Parathyroid adenoma (tissue), 2 donors: Measurements from ENCODE around the gene POLR1A.

Experiments
- H2AFZ ChIP-seq: fragments of 300-600 bp; sonication (generic); one replicate; pipeline ENCODE4 v1.7.0; 2017; ENCODE audit warnings: antibody characterized with exemption, mild to moderate bottlenecking
- H3K27ac ChIP-seq: fragments of 300-600 bp; sonication (generic); one replicate; pipeline ENCODE4 v1.7.0; 2017
- H3K27me3 ChIP-seq: fragments of 300-600 bp; sonication (generic); one replicate; pipeline ENCODE4 v1.7.0; 2017; ENCODE audit warnings: low read length; ENCODE audit not compliant: control insufficient read depth, insufficient read depth
- H3K36me3 ChIP-seq: fragments of 300-600 bp; sonication (generic); one replicate; pipeline ENCODE4 v1.7.0; 2017; ENCODE audit warnings: low read length; ENCODE audit not compliant: control insufficient read depth, insufficient read depth
- H3K4me1 ChIP-seq: fragments of 300-600 bp; sonication (generic); one replicate; pipeline ENCODE4 v1.7.0; 2017; ENCODE audit warnings: control low read depth
- H3K4me2 ChIP-seq: fragments of 300-600 bp; sonication (generic); one replicate; pipeline ENCODE4 v1.7.0; 2017; ENCODE audit warnings: low read length
- H3K4me3 ChIP-seq: fragments of 300-600 bp; sonication (generic); one replicate; pipeline ENCODE4 v1.7.0; 2017; ENCODE audit warnings: low read depth, low read length
- H3K79me2 ChIP-seq: fragments of 300-600 bp; sonication (generic); one replicate; pipeline ENCODE4 v1.7.0; 2017; ENCODE audit warnings: control low read depth
- H3K9ac ChIP-seq: fragments of 300-600 bp; sonication (generic); one replicate; pipeline ENCODE4 v1.7.0; 2017; ENCODE audit warnings: mild to moderate bottlenecking
- H3K9me3 ChIP-seq: fragments of 300-600 bp; sonication (generic); one replicate; pipeline ENCODE4 v1.7.0; 2017; ENCODE audit warnings: low read length; ENCODE audit not compliant: control insufficient read depth
- CTCF ChIP-seq: fragments of 300-600 bp; sonication (generic); IDR thresholded peaks from one replicate; pipeline ENCODE4 v1.7.0; 2017; ENCODE audit warnings: antibody characterized with exemption, mild to moderate bottlenecking
- donor health status: primary hyperparathyroidism.

The POLR1A gene

GRCh38 chr2:85976106-85976920 is 129.4 kb downstream of the POLR1A start:
- Histone ChIP-seq H3K4me1 (no peaks in the 10 kb centered on the region), H3K9me3 (no peaks in the 10 kb centered on the region), H3K79me2 (no peaks in the 10 kb centered on the region), H3K27me3 (no peaks in the 10 kb centered on the region), H3K27ac (no peak overlapping the region), H3K4me3 (no peak overlapping the region), H3K9ac (no peak overlapping the region), H2AFZ (no peak overlapping the region), H3K4me2 (no peak overlapping the region), H3K36me3 (no peaks in the 10 kb centered on the region)
- no peak for TF ChIP-seq CTCF

GRCh38 chr2:85975581-85975980 is 130.1 kb downstream of the POLR1A start:
- no peaks in the 10 kb centered on the region for H3K9me3 ChIP-seq
- no peaks in the 10 kb centered on the region for H3K4me1 ChIP-seq
- no peak overlapping the region for H3K4me2 ChIP-seq
- H3K4me3 ChIP-seq: no peak overlapping the region
- no peak overlapping the region for H2AFZ ChIP-seq
- H3K27ac ChIP-seq: no peak overlapping the region
- no peak for TF ChIP-seq CTCF
- H3K79me2 ChIP-seq: no peaks in the 10 kb centered on the region
- no peak overlapping the region for H3K9ac ChIP-seq
- H3K27me3 ChIP-seq: no peaks in the 10 kb centered on the region
- no peaks in the 10 kb centered on the region for H3K36me3 ChIP-seq

GRCh38 chr2:85974390-85974789 is 131.3 kb downstream of the POLR1A start:
- H3K36me3 ChIP-seq: no peaks in the 10 kb centered on the region
- no peak overlapping the region for H3K4me2 ChIP-seq
- TF ChIP-seq CTCF: no peak
- H3K27me3 ChIP-seq: no peaks in the 10 kb centered on the region
- no peaks in the 10 kb centered on the region for H3K9me3 ChIP-seq
- H2AFZ ChIP-seq: no peak overlapping the region
- H3K4me1 ChIP-seq: no peaks in the 10 kb centered on the region
- H3K4me3 ChIP-seq: no peak overlapping the region
- no peak overlapping the region for H3K9ac ChIP-seq
- H3K27ac ChIP-seq: no peak overlapping the region
- H3K79me2 ChIP-seq: no peaks in the 10 kb centered on the region

GRCh38 chr2:85972355-85972754 is 133.3 kb downstream of the POLR1A start:
- H3K27ac ChIP-seq: no peak overlapping the region
- H3K79me2 ChIP-seq: no peaks in the 10 kb centered on the region
- H3K9me3 ChIP-seq: no peaks in the 10 kb centered on the region
- no peaks in the 10 kb centered on the region for H3K27me3 ChIP-seq
- H2AFZ ChIP-seq: no peak overlapping the region
- no peak for TF ChIP-seq CTCF
- H3K9ac ChIP-seq: no peak overlapping the region
- H3K4me1 ChIP-seq: no peaks in the 10 kb centered on the region
- H3K36me3 ChIP-seq: no peaks in the 10 kb centered on the region
- no peak overlapping the region for H3K4me3 ChIP-seq
- H3K4me2 ChIP-seq: no peak overlapping the region

GRCh38 chr2:85971366-85971765 is 134.3 kb downstream of the POLR1A start:
- Histone ChIP-seq H2AFZ (no peak overlapping the region), H3K27ac (no peak overlapping the region), H3K9me3 (no peaks in the 10 kb centered on the region), H3K79me2 (no peaks in the 10 kb centered on the region), H3K4me1 (no peaks in the 10 kb centered on the region), H3K9ac (no peak overlapping the region), H3K4me2 (no peak overlapping the region), H3K4me3 (no peak overlapping the region), H3K27me3 (no peaks in the 10 kb centered on the region), H3K36me3 (no peaks in the 10 kb centered on the region)
- TF ChIP-seq CTCF: no peak
